Activated naive CD4-positive, alpha-beta T cell treated with anti-CD3 and anti-CD28 coated beads for 36 hours (primary cell): ENCODE measurements around the gene LYL1. TPM values are rescaled to one million over a fixed set of nuclear protein-coding genes. Genes with fewer than 3 reads are reported as not detected.

ENCODE experiments used
- CTCF ChIA-PET: fragments of 350-600 bp; sonication (Branson Sonifier 250); formaldehyde crosslinking; loops from one replicate; lab custom pipeline; 2021; ENCODE audit warnings: antibody characterized with exemption; lab: Charles Lee
- DNase-seq: peaks from one replicate; pipeline ENCODE4 v3.0.0-alpha.2; 2020
- H3K27ac Mint-ChIP-seq: one replicate; pipeline ENCODE4 v1.8.0; 2021; ENCODE audit warnings: mild to moderate bottlenecking, mixed read lengths
- H3K27me3 Mint-ChIP-seq: one replicate; pipeline ENCODE4 v1.8.0; 2021; ENCODE audit warnings: low read depth, mixed read lengths
- H3K36me3 Mint-ChIP-seq: one replicate; pipeline ENCODE4 v1.8.0; 2021; ENCODE audit warnings: low read depth, mixed read lengths
- H3K4me1 Mint-ChIP-seq: one replicate; pipeline ENCODE4 v1.8.0; 2021; ENCODE audit warnings: low read depth, mixed read lengths
- H3K4me3 Mint-ChIP-seq: one replicate; pipeline ENCODE4 v1.8.0; 2021; ENCODE audit warnings: mild to moderate bottlenecking, moderate library complexity, mixed read lengths
- H3K9me3 Mint-ChIP-seq: one replicate; pipeline ENCODE4 v1.8.0; 2021; ENCODE audit warnings: mixed read lengths
- intact Hi-C: fragments of 100-400 bp; cut with micrococcal nuclease; formaldehyde crosslinking; loops from one replicate; pipeline ENCODE4 v1.15.1; 2023
- total RNA-seq, 2 experiments: library from RNA; stranded (reverse); gene quantifications; one replicate each; pipeline ENCODE4 v1.2.3, GENCODE V29; 2021

Gene LYL1
- total RNA-seq, 2 experiments from 2014 or later = 1.8 to 2.2 TPM

GRCh38 chr19:13073263-13073662 lies 29.4 kb downstream of the LYL1 start:
- no peak overlapping the region for H3K27ac Mint-ChIP-seq
- no peaks in the 10 kb centered on the region for H3K27me3 Mint-ChIP-seq
- intact Hi-C loops = no loop called here
- no peaks in the 10 kb centered on the region for H3K4me1 Mint-ChIP-seq
- DNase-seq = no peak
- H3K4me3 Mint-ChIP-seq = no peak overlapping the region
- CTCF ChIA-PET = interaction anchor here (2.1 to 5.1 kb wide), 2 partner anchors 12 to 40 kb away, joined by 7 to 37 read pairs; no protein-coding TSS in a partner anchor
- H3K9me3 Mint-ChIP-seq = no peaks in the 10 kb centered on the region
- no peaks in the 10 kb centered on the region for H3K36me3 Mint-ChIP-seq

- Mint-ChIP-seq H3K9me3 (no peaks in the 10 kb centered on the region), H3K4me1 (no peaks in the 10 kb centered on the region), H3K27ac (no peak overlapping the region), H3K27me3 (no peaks in the 10 kb centered on the region), H3K4me3 (no peak overlapping the region), H3K36me3 (no peaks in the 10 kb centered on the region)
- intact Hi-C loops = no loop called here
- DNase-seq = no peak
- CTCF ChIA-PET = interaction anchor here (2.1 to 5.1 kb wide), 2 partner anchors 11 to 39 kb away, joined by 7 to 37 read pairs; no protein-coding TSS in a partner anchor
These were observed 30.3 kb downstream of the LYL1 start for GRCh38 chr19:13072188-13072908.

GRCh38 chr19:13071444-13072187 lies 31.0 kb downstream of the LYL1 start:
- no peak for DNase-seq
- CTCF ChIA-PET = interaction anchor here (1.0 to 5.1 kb wide), 3 partner anchors 11 to 38 kb away, joined by 3 to 37 read pairs (median 7); no protein-coding TSS in a partner anchor
- Mint-ChIP-seq H3K4me3 (no peak overlapping the region), H3K9me3 (no peaks in the 10 kb centered on the region), H3K27ac (no peak overlapping the region), H3K36me3 (no peaks in the 10 kb centered on the region), H3K27me3 (no peaks in the 10 kb centered on the region), H3K4me1 (no peaks in the 10 kb centered on the region)
- intact Hi-C loops = no loop called here

GRCh38 chr19:13070425-13071140 lies 32.1 kb downstream of the LYL1 start:
- no peaks in the 10 kb centered on the region for H3K9me3 Mint-ChIP-seq
- CTCF ChIA-PET = interaction anchor here (1.0 to 5.1 kb wide), 3 partner anchors 10 to 105 kb away, joined by 3 to 37 read pairs (median 3); no protein-coding TSS in a partner anchor
- no peak for DNase-seq
- no peak overlapping the region for H3K4me3 Mint-ChIP-seq
- H3K4me1 Mint-ChIP-seq = no peaks in the 10 kb centered on the region
- H3K27me3 Mint-ChIP-seq = no peaks in the 10 kb centered on the region
- H3K27ac Mint-ChIP-seq = no peak overlapping the region
- H3K36me3 Mint-ChIP-seq = no peaks in the 10 kb centered on the region
- intact Hi-C loops = no loop called here

- Mint-ChIP-seq H3K27me3 (no peaks in the 10 kb centered on the region), H3K36me3 (no peaks in the 10 kb centered on the region), H3K4me1 (no peaks in the 10 kb centered on the region), H3K27ac (no peak overlapping the region), H3K4me3 (no peak overlapping the region), H3K9me3 (no peaks in the 10 kb centered on the region)
- intact Hi-C loops = no loop called here
- no peak for DNase-seq
- CTCF ChIA-PET = interaction anchor here (1.0 to 5.1 kb wide), 2 partner anchors 9 to 104 kb away, joined by 3 to 37 read pairs; no protein-coding TSS in a partner anchor
These were observed 33.0 kb downstream of the LYL1 start for GRCh38 chr19:13069415-13070359.

- no peaks in the 10 kb centered on the region for H3K36me3 Mint-ChIP-seq
- no peak overlapping the region for H3K4me3 Mint-ChIP-seq
- no peak for DNase-seq
- H3K4me1 Mint-ChIP-seq = no peaks in the 10 kb centered on the region
- no peaks in the 10 kb centered on the region for H3K27me3 Mint-ChIP-seq
- H3K27ac Mint-ChIP-seq = no peak overlapping the region
- CTCF ChIA-PET = interaction anchor here (0.7 to 1.4 kb wide), 2 partner anchors 26 to 53 kb away, joined by 3 to 6 read pairs; no protein-coding TSS in a partner anchor
- no peaks in the 10 kb centered on the region for H3K9me3 Mint-ChIP-seq
- intact Hi-C loops = no loop called here
These were observed 34.4 kb downstream of the LYL1 start for GRCh38 chr19:13068085-13068846.

- CTCF ChIA-PET = interaction anchor here (0.7 to 1.4 kb wide), 2 partner anchors 27 to 51 kb away, joined by 3 to 6 read pairs; no protein-coding TSS in a partner anchor
These were observed 35.5 kb downstream of the LYL1 start for GRCh38 chr19:13066933-13067807.

GRCh38 chr19:13066226-13066625 lies 36.4 kb downstream of the LYL1 start:
- no peaks in the 10 kb centered on the region for H3K9me3 Mint-ChIP-seq
- H3K27ac Mint-ChIP-seq = no peak overlapping the region
- DNase-seq = no peak
- intact Hi-C loops = no loop called here
- no peaks in the 10 kb centered on the region for H3K36me3 Mint-ChIP-seq
- peaks cover 3% of the 10 kb centered on the region for H3K4me1 Mint-ChIP-seq
- H3K27me3 Mint-ChIP-seq = peaks cover 4% of the 10 kb centered on the region
- H3K4me3 Mint-ChIP-seq = no peak overlapping the region
- CTCF ChIA-PET = interaction anchor here (3.3 kb wide), 1 partner anchor 89 kb away, joined by 18 read pairs; no protein-coding TSS in a partner anchor

More at GRCh38 chr19:13066933-13067807, 35.5 kb downstream of the LYL1 start:
- peaks cover 1% of the 10 kb centered on the region for H3K27me3 Mint-ChIP-seq
- no peaks in the 10 kb centered on the region for H3K36me3 Mint-ChIP-seq
- no peak for DNase-seq
- H3K4me3 Mint-ChIP-seq = no peak overlapping the region
- H3K4me1 Mint-ChIP-seq = no peaks in the 10 kb centered on the region
- intact Hi-C loops = no loop called here
- no peak overlapping the region for H3K27ac Mint-ChIP-seq
- H3K9me3 Mint-ChIP-seq = no peaks in the 10 kb centered on the region

- CTCF ChIA-PET = interaction anchor here (1.5 to 3.3 kb wide), 4 partner anchors 34 to 99 kb away, joined by 6 to 18 read pairs (median 8); no protein-coding TSS in a partner anchor
- intact Hi-C loops = no loop called here
- H3K9me3 Mint-ChIP-seq = no peaks in the 10 kb centered on the region
- H3K36me3 Mint-ChIP-seq = no peaks in the 10 kb centered on the region
- no peak overlapping the region for H3K27ac Mint-ChIP-seq
- H3K4me1 Mint-ChIP-seq = peaks cover 9% of the 10 kb centered on the region
- peaks cover 4% of the 10 kb centered on the region for H3K27me3 Mint-ChIP-seq
- DNase-seq = no peak
- no peak overlapping the region for H3K4me3 Mint-ChIP-seq
These were observed 38.6 kb downstream of the LYL1 start for GRCh38 chr19:13064092-13064489.
